K562 (cell line): Measurements from ENCODE around the gene PCMTD2. TPM values are rescaled to one million over a fixed set of nuclear protein-coding genes. Genes with fewer than 3 reads are reported as not detected.

Source experiments
- ATAC-seq: fragments of 200-7000 bp; cut with Tn5 transposase; 3 replicates; pipeline ENCODE4 v1.9.1; 2020; ENCODE audit warnings: moderate library complexity
- BruUV-seq: library from RNA; stranded (reverse); fragments of 400-500 nt; replicated peaks from 2 replicates; lab custom pipeline; 2021; lab: Mats Ljungman, UMichigan
- CTCF ChIA-PET: fragments of 300-600 bp; formaldehyde crosslinking; extraction: SDS; loops from one replicate; lab custom pipeline; 2021; ENCODE audit warnings: low intra/inter-chr PET ratio; lab: Yijun Ruan, JAX
- POLR2A ChIA-PET: fragments of 300-600, 350-650 bp; sonication (Branson Sonifier 250); formaldehyde crosslinking; extraction: SDS; loops from one replicate; lab custom pipeline; 2021; ENCODE audit warnings: antibody characterized with exemption, inconsistent platforms; lab: Yijun Ruan, JAX
- DNase-seq, 4 experiments: peaks; one replicate each; pipeline versions ENCODE4 v3.0.0 to v3.0.0-alpha.2; 2011 to 2018; ENCODE audit warnings: low spot score in 3 of 4, mixed read lengths in 3 of 4; ENCODE audit errors: extremely low read depth in 1 of 4
- FAIRE-seq: peaks from 2 replicates; lab custom pipeline; 2011; peaks lifted over from hg19 to GRCh38; lab: Jason Lieb, UNC
- H2AFZ ChIP-seq: 2 replicates; pipeline ENCODE4 v1.6.0; 2011; ENCODE audit warnings: low read depth, low read length, control low read depth, inconsistent platforms
- H3K27ac ChIP-seq: fragments of 200-600 bp; 3 replicates; pipeline ENCODE4 v1.8.0; 2011; ENCODE audit warnings: low read depth, mild to moderate bottlenecking, control low read depth, inconsistent platforms, low read length, moderate library complexity, mixed read lengths; ENCODE audit errors: extremely low read depth
- H3K27me3 ChIP-seq, 2 experiments: fragments of 300-600 bp in 1 of 2; 2 replicates in 1 of 2; 3 replicates in 1 of 2; pipeline versions ENCODE4 v1.6.0 to v1.8.0; 2011; ENCODE audit warnings: inconsistent platforms in 2 of 2, low read length in 2 of 2, mild to moderate bottlenecking in 1 of 2, mixed read lengths in 1 of 2, moderate library complexity in 1 of 2; ENCODE audit not compliant: control insufficient read depth in 2 of 2, insufficient read depth in 2 of 2
- H3K36me3 ChIP-seq: fragments of 300-600 bp; 3 replicates; pipeline ENCODE4 v1.8.0; 2011; ENCODE audit warnings: mild to moderate bottlenecking, low read length, inconsistent platforms; ENCODE audit not compliant: control insufficient read depth, insufficient read depth
- H3K4me1 ChIP-seq, 2 experiments: fragments of 200-600 bp in 1 of 2; replicated peaks in 1 of 2; 2 replicates in 1 of 2; 3 replicates in 1 of 2; pipeline versions ENCODE4 v1.5.1 to v1.8.0; 2011; ENCODE audit warnings: inconsistent platforms in 2 of 2, low read length in 2 of 2, mild to moderate bottlenecking in 1 of 2, mixed read lengths in 1 of 2, moderate library complexity in 1 of 2; ENCODE audit not compliant: control insufficient read depth in 2 of 2, insufficient read depth in 2 of 2
- H3K4me2 ChIP-seq: 2 replicates; pipeline ENCODE4 v1.6.1; 2011; ENCODE audit warnings: low read length, control low read depth, inconsistent platforms, mixed read lengths; ENCODE audit not compliant: insufficient read depth
- H3K4me3 ChIP-seq: fragments of 200-600 bp; sonication (generic), shearing (Covaris generic); 2 replicates; pipeline ENCODE4 v1.5.1; 2016; ENCODE audit warnings: control low read depth, inconsistent platforms
- H3K79me2 ChIP-seq: fragments of 200-600 bp; 3 replicates; pipeline ENCODE4 v1.8.0; 2011; ENCODE audit warnings: low read length, inconsistent platforms; ENCODE audit not compliant: control insufficient read depth, insufficient read depth
- H3K9ac ChIP-seq, 2 experiments: 2 replicates each; pipeline versions ENCODE4 v1.6.0 to v1.6.1; 2011; ENCODE audit warnings: low read depth in 2 of 2, low read length in 2 of 2, control low read depth in 1 of 2, inconsistent platforms in 1 of 2, mild to moderate bottlenecking in 1 of 2, mixed read lengths in 1 of 2; ENCODE audit not compliant: insufficient read depth in 1 of 2
- H3K9me1 ChIP-seq: one replicate; pipeline ENCODE4 v1.6.0; 2011; ENCODE audit warnings: inconsistent platforms, mild to moderate bottlenecking, low read length, moderate library complexity; ENCODE audit not compliant: control insufficient read depth, insufficient read depth
- H3K9me3 ChIP-seq: replicated peaks from 2 replicates; pipeline ENCODE4 v1.5.1; 2011; ENCODE audit warnings: low read depth, low read length, inconsistent platforms; ENCODE audit not compliant: control insufficient read depth, insufficient read depth
- H4K20me1 ChIP-seq: replicated peaks from 2 replicates; pipeline ENCODE4 v1.6.1; 2011; ENCODE audit warnings: low read length, inconsistent platforms, mixed read lengths; ENCODE audit not compliant: control insufficient read depth, insufficient read depth
- CHD2 ChIP-seq: IDR thresholded peaks from 2 replicates; pipeline ENCODE4 v1.6.1; 2011; ENCODE audit warnings: low read depth, low read length
- NCOA6 ChIP-seq: fragments of 450-650 bp; IDR thresholded peaks from 2 replicates; pipeline ENCODE4 v1.6.1; 2017; ENCODE audit warnings: mild to moderate bottlenecking
- PCBP2 ChIP-seq: fragments of 200-400 bp; formaldehyde crosslinking; IDR thresholded peaks from 2 replicates; pipeline ENCODE4 v1.6.1; 2018; ENCODE audit warnings: low read length, low read depth, mild to moderate bottlenecking, moderate library complexity; ENCODE audit not compliant: poor library complexity, severe bottlenecking
- PHF8 ChIP-seq: fragments of 200-600 bp; sonication (generic); IDR thresholded peaks from 2 replicates; pipeline ENCODE4 v1.6.1; 2012; ENCODE audit warnings: mixed run types, mild to moderate bottlenecking, inconsistent platforms, low read length, moderate library complexity, borderline replicate concordance
- SETDB1 ChIP-seq: IDR thresholded peaks from one replicate; pipeline ENCODE4 v1.6.1; 2012; ENCODE audit warnings: low read length, control low read depth, inconsistent platforms
- ZNF143 ChIP-seq: sonication (generic); formaldehyde crosslinking; IDR thresholded peaks from 2 replicates; pipeline ENCODE4 v1.9.0; 2022; ENCODE audit warnings: mild to moderate bottlenecking, missing genetic modification reagents
- ZNF175 ChIP-seq: fragments of 200-800 bp; sonication (Bioruptor generic); IDR thresholded peaks from 2 replicates; pipeline ENCODE4 v1.6.1; 2016; ENCODE audit warnings: low read depth, mild to moderate bottlenecking, missing genetic modification characterization, missing compliant biosample characterization
- ZNF184 ChIP-seq: sonication (generic); formaldehyde crosslinking; IDR thresholded peaks from 2 replicates; pipeline ENCODE4 v1.5.0; 2020; ENCODE audit warnings: missing genetic modification reagents
- WGBS: fragments of 100-300 bp; shearing (Covaris generic); methylation state at CpG from one replicate; pipeline ENCODE4 v1.1.6; 2016; ENCODE audit warnings: low coverage, mixed read lengths; ENCODE audit not compliant: insufficient coverage; ENCODE audit errors: missing lambda C conversion rate; 5-methylcytosine and 5-hydroxymethylcytosine counted together
- in situ Hi-C: fragments of 300-500 bp; cut with MboI; formaldehyde crosslinking; loops from 4 replicates; pipeline ENCODE4 v1.15.0; 2018; ENCODE audit warnings: inconsistent platforms, mixed read lengths
- intact Hi-C: fragments of 100-400 bp; cut with micrococcal nuclease; formaldehyde crosslinking; loops from 2 replicates; pipeline ENCODE4 v1.14.2; 2022
- polyA plus RNA-seq, 8 experiments: library from polyadenylated mRNA; depleted of rRNA in 4 of 8; stranded (reverse) in 5 of 8; unstranded in 3 of 8; fragments of >200 nt; fragmentation: Nextera tagmentation in 2 of 8; fragmentation: Illumina TruSeq in 1 of 8; extraction: Ambion mirVana in 2 of 8; extraction: Trizol in 1 of 8; gene quantifications; 2 replicates each; pipeline versions ENCODE4 v1.2.1 to v1.2.3, GENCODE V29; 2011 to 2014; ENCODE audit warnings: inconsistent platforms in 1 of 8, missing spikeins in 1 of 8
- total RNA-seq, 7 experiments: library from RNA; depleted of rRNA in 6 of 7; stranded (reverse); fragments of >200 nt in 6 of 7; fragmentation: Illumina TruSeq in 2 of 7; extraction: Trizol in 2 of 7; gene quantifications; 2 replicates each; pipeline versions ENCODE4 v1.2.1 to v1.2.3, GENCODE V29; 2011 to 2021; ENCODE audit warnings: low replicate concordance in 1 of 7
- TF ChIP-seq, protein P1 (sequence below): fragments of 450-650 bp; formaldehyde crosslinking; IDR thresholded peaks from 2 replicates; pipeline ENCODE4 v1.4.0; 2022; ENCODE audit warnings: missing genetic modification characterization
- TF ChIP-seq, protein P2 (sequence below): fragments of 250-450 bp; sonication (Bioruptor Pico); IDR thresholded peaks from 2 replicates; pipeline ENCODE4 v1.5.0; 2021
- TF ChIP-seq, protein P3 (sequence below): fragments of 450-650 bp; formaldehyde crosslinking; IDR thresholded peaks from 2 replicates; pipeline ENCODE4 v1.4.0; 2020; ENCODE audit warnings: mild to moderate bottlenecking, mixed read lengths
- TF ChIP-seq, protein P4 (sequence below), 2 experiments: fragments of 450-650 bp in 1 of 2; sonication (generic) in 1 of 2; formaldehyde crosslinking; conservative IDR thresholded peaks; 2 replicates each; pipeline versions ENCODE4 v1.4.0 to v1.8.1; 2020 to 2022; ENCODE audit warnings: mild to moderate bottlenecking in 1 of 2, missing genetic modification reagents in 1 of 2
- TF ChIP-seq, protein P5 (sequence below): IDR thresholded peaks from 2 replicates; pipeline ENCODE4 v1.6.1; 2014; ENCODE audit warnings: antibody characterized with exemption

PCMTD2 gene
- total and polyA plus RNA-seq, 9 of the 15 experiments (the other 6 are each of a cell fraction or from before 2014, with no cell fraction given) = 11.3 to 49.3 (median 28.4) TPM

DNA sequence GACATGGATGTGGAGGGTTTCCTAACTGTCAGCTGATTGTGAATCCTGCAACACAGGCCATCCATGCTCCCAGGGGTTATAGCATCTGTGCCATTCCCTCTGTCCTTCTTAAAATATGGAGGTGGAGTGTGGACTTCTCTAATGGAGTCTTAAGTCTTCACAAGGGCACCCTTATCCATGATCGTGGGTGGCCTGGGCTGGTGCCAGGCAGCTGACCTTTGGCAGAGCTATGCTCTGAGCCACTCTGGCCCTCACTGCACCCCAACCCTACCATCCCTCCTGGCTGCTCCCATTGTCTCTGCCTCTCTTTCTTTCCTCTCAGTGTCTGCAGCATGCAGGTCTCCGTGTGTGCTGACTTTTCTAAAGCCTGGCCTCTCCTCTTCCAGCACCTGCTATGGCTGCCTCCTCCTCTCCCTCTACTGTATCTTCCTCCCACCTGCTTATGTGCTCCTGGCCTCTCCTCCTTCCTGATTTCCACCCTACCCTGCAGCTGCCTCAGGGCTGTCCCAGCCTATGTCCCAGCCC is 11.2 kb upstream of the PCMTD2 start:
- ATAC-seq (no peak), DNase-seq (no peak), FAIRE-seq (no peak)
- H3K36me3 ChIP-seq = no peaks in the 10 kb centered on the region
- BruUV-seq = no TSS peak
- no peaks in the 10 kb centered on the region for H3K9me3 ChIP-seq
- no peak overlapping the region for H2AFZ ChIP-seq
- H3K4me3 ChIP-seq = no peak overlapping the region
- POLR2A ChIA-PET = interaction anchor here (3.8 kb wide), 1 partner anchor 11 kb away, joined by 20 read pairs; the partner anchor contains the start of gene PCMTD2
- peaks cover 33 to 79% of the 10 kb centered on the region in 2 experiments; a peak in 4 of 5 replicates for H3K27me3 ChIP-seq
- H3K9ac ChIP-seq = no peak overlapping the region
- TF ChIP-seq SETDB1 (no peak), ZNF184 (CRISPR knock-in tag) (no peak), CHD2 (no peak), ZNF175 (CRISPR knock-in tag) (no peak), ZNF143 (CRISPR knock-in tag) (no peak), NCOA6 (no peak), PCBP2 (no peak), PHF8 (no peak)
- TF ChIP-seq, protein P1, sequence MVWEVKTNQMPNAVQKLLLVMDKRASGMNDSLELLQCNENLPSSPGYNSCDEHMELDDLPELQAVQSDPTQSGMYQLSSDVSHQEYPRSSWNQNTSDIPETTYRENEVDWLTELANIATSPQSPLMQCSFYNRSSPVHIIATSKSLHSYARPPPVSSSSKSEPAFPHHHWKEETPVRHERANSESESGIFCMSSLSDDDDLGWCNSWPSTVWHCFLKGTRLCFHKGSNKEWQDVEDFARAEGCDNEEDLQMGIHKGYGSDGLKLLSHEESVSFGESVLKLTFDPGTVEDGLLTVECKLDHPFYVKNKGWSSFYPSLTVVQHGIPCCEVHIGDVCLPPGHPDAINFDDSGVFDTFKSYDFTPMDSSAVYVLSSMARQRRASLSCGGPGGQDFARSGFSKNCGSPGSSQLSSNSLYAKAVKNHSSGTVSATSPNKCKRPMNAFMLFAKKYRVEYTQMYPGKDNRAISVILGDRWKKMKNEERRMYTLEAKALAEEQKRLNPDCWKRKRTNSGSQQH = no peak
- TF ChIP-seq, protein P2, sequence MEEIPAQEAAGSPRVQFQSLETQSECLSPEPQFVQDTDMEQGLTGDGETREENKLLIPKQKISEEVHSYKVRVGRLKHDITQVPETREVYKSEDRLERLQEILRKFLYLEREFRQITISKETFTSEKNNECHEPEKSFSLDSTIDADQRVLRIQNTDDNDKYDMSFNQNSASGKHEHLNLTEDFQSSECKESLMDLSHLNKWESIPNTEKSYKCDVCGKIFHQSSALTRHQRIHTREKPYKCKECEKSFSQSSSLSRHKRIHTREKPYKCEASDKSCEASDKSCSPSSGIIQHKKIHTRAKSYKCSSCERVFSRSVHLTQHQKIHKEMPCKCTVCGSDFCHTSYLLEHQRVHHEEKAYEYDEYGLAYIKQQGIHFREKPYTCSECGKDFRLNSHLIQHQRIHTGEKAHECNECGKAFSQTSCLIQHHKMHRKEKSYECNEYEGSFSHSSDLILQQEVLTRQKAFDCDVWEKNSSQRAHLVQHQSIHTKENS (CRISPR knock-in tag) = no peak
- TF ChIP-seq, protein P3, sequence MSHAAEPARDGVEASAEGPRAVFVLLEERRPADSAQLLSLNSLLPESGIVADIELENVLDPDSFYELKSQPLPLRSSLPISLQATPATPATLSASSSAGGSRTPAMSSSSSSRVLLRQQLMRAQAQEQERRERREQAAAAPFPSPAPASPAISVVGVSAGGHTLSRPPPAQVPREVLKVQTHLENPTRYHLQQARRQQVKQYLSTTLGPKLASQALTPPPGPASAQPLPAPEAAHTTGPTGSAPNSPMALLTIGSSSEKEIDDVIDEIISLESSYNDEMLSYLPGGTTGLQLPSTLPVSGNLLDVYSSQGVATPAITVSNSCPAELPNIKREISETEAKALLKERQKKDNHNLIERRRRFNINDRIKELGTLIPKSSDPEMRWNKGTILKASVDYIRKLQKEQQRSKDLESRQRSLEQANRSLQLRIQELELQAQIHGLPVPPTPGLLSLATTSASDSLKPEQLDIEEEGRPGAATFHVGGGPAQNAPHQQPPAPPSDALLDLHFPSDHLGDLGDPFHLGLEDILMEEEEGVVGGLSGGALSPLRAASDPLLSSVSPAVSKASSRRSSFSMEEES = no peak
- TF ChIP-seq, protein P4, sequence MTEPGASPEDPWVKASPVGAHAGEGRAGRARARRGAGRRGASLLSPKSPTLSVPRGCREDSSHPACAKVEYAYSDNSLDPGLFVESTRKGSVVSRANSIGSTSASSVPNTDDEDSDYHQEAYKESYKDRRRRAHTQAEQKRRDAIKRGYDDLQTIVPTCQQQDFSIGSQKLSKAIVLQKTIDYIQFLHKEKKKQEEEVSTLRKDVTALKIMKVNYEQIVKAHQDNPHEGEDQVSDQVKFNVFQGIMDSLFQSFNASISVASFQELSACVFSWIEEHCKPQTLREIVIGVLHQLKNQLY (CRISPR knock-in tag; conservative IDR thresholded peaks at IDR 0.05) = no peak
- TF ChIP-seq, protein P5, sequence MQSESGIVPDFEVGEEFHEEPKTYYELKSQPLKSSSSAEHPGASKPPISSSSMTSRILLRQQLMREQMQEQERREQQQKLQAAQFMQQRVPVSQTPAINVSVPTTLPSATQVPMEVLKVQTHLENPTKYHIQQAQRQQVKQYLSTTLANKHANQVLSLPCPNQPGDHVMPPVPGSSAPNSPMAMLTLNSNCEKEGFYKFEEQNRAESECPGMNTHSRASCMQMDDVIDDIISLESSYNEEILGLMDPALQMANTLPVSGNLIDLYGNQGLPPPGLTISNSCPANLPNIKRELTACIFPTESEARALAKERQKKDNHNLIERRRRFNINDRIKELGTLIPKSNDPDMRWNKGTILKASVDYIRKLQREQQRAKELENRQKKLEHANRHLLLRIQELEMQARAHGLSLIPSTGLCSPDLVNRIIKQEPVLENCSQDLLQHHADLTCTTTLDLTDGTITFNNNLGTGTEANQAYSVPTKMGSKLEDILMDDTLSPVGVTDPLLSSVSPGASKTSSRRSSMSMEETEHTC = no peak
- TF ChIP-seq, all 486 proteins: peak for 0
- intact Hi-C loops (no loop called here), in situ Hi-C loops (no loop called here)
- CTCF ChIA-PET = interaction anchor here (0.5 kb wide), 1 partner anchor 96 kb away, joined by 3 read pairs; no protein-coding TSS in a partner anchor
- WGBS = 0% methylated on average over 2 of the region's 2 CpGs
- H3K4me1 ChIP-seq = peaks cover 0 to 13% of the 10 kb centered on the region in 2 experiments; a peak in 2 of 5 replicates
- no peaks in the 10 kb centered on the region; the same call in 1 of the 2 replicates for H4K20me1 ChIP-seq
- H3K9me1 ChIP-seq = no peaks in the 10 kb centered on the region
- H3K27ac ChIP-seq = no peak overlapping the region
- H3K4me2 ChIP-seq = no peak overlapping the region
- no peaks in the 10 kb centered on the region for H3K79me2 ChIP-seq
